Activated gamma-delta T cell (primary cell): Measurements from ENCODE around the gene ACTN1.
"Not testable (repeated sequence)": the region's sequence is repeated elsewhere in the genome, so short reads cannot be mapped to it uniquely, and the experiment has no call there.

Source experiments
- DNase-seq: peaks from one replicate; lab custom pipeline; 2025; lab: John Stamatoyannopoulos, UW

Gene ACTN1

GRCh38 chr14:68986926-68987652 lies 8.0 kb upstream of the ACTN1 start:
- no peak for DNase-seq

- no peak for DNase-seq
Measured at GRCh38 chr14:68986225-68986624, 7.1 kb upstream of the ACTN1 start.

DNA sequence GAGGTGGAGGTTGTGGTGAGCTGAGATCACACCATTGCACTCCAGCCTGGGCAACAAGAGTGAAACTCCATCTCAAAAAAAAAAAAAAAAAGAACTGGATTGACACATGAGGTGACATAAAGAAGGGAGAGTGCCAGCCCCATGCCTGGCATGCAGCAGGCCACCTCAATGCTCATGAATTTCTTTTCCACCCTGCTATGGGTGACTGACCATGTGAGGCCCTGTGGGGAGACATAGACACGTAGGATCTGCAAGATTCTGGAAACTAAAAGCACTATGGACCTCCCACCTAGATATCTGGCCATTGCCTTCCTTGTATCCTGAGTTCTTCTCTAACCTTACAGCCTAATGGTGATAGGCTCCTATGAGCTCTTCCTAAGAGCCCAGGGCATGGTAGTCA lies 5.6 kb upstream of the ACTN1 start:
- DNase-seq, result no peak

GRCh38 chr14:68983191-68983590 lies 4.1 kb upstream of the ACTN1 start:
- no peak for DNase-seq

- no peak for DNase-seq
Measured at GRCh38 chr14:68982581-68982980, 3.5 kb upstream of the ACTN1 start.

- no peak for DNase-seq
Measured at GRCh38 chr14:68981539-68981976, 2.5 kb upstream of the ACTN1 start.

GRCh38 chr14:68981139-68981538 lies 2.0 kb upstream of the ACTN1 start:
- DNase-seq, result no peak

- DNase-seq, result no peak
Measured at GRCh38 chr14:68979722-68980451, 785 bp upstream of the ACTN1 start.

DNA sequence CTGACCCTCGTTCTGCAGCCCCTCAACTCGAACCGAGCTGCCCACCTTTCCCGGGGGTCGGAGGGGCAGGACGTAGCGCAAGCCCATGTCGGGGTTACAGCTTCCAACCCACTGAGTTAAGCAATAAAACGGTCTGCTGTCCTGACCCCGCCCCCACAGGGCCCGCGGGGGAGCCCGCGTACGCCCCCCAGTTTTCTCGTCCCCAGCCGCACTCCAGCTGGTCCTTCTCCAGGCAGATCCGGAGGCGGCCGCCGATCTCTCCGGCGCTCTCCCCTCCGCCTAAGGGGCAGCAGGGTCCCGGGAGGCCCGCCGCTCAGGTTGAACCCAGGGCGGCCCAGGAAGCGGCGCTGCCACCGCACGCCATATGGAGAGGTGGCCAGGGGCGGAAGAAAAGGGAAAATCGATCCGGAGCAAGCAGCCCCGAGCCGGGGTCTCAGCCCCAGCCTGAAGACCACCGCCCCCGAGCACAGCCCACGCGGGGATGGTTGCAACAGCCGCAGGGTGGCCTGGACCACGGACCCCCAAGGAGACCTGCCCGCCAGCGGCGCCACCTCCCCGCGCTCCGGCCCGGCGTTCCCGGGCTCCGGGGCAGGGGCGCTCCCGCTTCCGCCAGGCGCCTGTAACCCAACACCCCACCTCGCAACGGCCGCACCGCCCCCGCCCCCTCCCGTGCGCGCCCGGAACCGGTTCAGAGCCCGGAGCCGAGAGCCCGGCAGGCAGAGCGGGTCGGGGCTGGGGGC lies 760 bp downstream of the ACTN1 start:
- DNase-seq, result peak; percentile 17

DNA sequence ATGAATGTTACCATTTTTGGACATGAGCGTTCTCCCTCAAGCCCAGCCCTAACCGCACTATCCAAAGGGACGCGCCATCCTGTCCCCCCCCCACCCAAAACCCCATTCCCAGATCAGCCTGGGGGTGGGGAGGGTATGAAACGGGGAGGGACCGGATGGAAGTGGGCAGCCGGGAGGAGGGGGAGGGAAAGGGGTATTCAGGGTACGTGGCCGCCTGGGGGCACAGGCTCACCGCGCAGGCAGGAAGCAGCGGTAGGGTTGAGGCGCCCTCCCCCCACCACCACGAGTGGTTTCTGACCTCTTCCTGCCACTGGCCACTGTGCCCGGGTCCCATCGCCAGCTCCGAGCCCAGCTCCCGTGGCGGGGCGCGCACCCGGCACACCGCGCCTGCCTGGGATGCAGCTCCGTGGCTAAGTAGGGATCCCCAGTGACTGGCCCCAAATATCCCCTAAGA lies 1.4 kb downstream of the ACTN1 start:
- DNase-seq, result peak; percentile 13

DNA sequence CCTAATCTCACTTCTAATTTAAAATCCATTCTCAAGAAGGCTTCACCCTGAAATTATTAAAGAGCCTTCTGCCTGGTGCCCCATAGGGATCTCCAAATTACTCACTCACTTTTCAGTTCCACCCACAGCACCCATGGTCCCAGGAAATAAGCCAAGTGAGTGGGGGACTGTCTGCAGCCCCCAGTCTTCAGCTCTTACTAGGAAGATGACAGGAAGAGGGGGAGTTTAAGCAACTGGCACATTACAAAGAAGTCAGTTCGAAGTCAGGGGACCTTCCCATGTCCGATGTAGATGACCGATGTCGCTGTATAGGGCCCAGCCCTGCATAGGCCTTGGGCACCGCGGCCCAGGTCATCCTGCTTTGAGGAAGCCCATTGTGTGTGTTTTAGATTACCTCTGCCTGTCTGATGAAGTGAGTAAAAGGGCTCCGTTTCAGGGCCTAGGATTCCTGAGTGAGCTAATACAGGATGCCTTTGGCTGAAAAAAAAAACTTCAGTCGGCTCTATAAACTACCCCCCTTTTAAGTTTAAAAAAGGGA lies 1.9 kb downstream of the ACTN1 start:
- no peak for DNase-seq

- DNase-seq, result no peak
Measured at GRCh38 chr14:68976160-68977067, 2.7 kb downstream of the ACTN1 start.

DNA sequence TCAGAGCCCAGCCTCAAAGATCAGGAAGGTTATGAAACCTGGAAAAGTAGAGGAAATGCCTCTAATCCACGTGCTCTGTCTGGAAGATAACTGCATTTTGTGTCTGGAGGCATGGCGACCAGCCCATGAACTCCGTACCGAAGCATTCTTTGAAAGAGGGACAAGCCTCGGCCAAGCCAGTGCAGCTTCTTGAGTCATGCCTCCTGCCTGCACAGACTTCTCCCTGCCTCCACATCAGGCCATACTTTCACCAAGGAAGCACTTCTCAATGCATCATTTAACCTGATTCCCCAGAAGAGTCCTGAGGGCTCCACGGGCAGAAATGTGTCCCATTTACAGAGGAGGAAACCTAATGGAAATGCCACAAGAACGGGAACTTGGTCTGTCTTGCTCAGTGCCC lies 3.4 kb downstream of the ACTN1 start:
- DNase-seq, result no peak

DNA sequence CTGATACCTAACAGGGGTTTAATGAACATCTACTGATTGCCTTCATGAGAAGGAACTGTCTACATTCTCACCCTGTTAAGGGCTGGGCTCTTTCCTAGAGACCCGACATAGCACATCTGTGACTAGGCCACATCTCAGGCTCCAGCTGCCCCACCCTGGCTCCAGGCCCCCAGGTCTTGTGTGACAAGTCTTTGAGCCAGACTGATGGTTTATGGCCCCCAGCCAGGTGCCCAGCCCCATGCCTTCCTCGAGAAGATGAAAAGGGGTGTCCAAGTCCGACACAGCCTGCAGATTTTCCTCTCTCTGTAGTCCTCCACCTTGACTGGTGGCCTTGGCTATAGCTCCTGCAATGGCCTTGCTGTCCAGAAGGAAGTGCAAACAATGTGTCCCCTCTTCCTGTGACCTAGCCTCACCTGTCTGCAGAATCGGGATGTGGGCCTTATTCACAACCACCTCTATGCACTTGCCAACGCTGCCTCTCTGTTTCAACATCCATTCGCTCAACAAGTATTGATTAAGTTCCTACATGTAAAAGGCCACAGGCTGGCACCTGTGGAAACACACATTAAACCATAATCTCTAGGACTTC lies 4.2 kb downstream of the ACTN1 start:
- DNase-seq, result no peak

DNA sequence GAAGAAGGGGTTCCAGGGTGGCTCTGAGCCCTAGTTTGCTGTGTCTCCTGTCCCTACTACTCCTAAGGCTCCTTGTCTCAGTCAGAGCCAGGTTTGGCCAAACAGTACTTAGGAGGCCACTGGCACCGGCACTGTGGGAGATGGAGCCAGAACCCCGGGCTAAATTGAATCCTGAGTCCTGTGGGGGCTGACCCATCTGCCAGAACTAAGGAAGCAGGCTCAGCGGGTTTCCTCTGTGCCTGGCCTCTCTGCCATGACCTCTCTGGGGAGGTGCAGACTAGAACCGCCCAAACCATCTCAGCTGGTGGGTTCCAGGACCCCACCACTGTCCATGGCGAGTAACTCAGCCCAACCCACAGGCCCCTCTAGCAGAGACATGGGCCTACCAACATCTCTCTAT lies 5.5 kb downstream of the ACTN1 start:
- no peak for DNase-seq

DNA sequence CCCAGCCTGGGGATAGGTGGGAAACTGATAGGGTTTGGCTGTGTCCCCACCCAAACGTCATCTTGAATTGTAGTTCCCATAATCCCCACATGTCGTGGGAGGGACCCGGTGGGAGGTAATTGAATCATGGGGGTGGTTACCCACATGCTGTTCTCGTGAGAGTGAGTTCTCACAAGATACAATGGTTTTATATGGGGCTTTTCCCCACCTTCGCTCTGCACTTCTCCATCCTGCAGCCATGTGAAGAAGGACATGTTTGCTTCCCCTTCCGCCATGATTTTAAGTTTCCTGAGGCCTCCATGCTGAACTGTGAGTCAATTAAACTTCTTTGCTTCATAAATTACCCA lies 5.9 kb downstream of the ACTN1 start:
- not testable (repeated sequence) for DNase-seq

- DNase-seq, result no peak
Measured at GRCh38 chr14:68972507-68973218, 6.4 kb downstream of the ACTN1 start.

- no peak for DNase-seq
Measured at GRCh38 chr14:68971411-68972035, 7.6 kb downstream of the ACTN1 start.

GRCh38 chr14:68970736-68971135 lies 8.4 kb downstream of the ACTN1 start:
- DNase-seq, result no peak

DNA sequence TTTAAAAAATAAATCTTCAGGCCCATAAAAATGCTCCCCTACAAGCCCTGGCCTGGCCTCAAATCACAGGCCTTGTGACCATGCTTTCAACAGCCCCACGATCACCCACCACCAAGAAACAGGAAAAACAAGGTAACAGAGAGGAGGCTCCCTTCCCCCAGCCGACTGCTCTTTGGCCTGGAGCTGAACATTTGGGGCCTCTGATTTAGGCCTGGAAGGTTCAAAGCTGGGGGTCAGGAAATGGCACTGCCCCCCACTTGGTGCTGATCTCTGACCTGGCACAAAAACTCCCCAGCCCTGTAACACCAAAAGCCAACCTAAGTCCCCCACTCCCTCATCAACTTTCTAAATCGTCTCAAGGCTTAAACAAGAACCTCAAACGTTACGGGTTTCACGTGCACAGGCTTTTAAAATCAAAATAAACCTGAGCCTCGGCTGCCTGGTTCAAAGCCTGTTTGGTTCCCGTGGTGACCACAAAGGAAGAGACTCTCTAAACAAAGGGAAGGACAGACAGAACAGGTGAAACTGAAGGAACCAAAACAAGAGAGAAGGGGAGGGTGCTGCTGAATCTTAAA lies 9.0 kb downstream of the ACTN1 start:
- no peak for DNase-seq
